B cell (primary cell): Measurements from ENCODE around the gene FAM111B. TPM values are rescaled to one million over a fixed set of nuclear protein-coding genes. Genes with fewer than 3 reads are reported as not detected.
"Not testable (repeated sequence)": the region's sequence is repeated elsewhere in the genome, so short reads cannot be mapped to it uniquely, and the experiment has no call there.

ENCODE experiments used
- ATAC-seq: fragments of 200-7000 bp; cut with Tn5 transposase; one replicate; pipeline ENCODE4 v1.10.0; 2021; ENCODE audit warnings: low read depth, mild to moderate bottlenecking, moderate number of reproducible peaks, moderate library complexity
- CTCF ChIA-PET: fragments of 350-600 bp; sonication (Branson Sonifier 250); formaldehyde crosslinking; loops from one replicate; lab custom pipeline; 2021; ENCODE audit warnings: antibody characterized with exemption, inconsistent platforms; lab: Charles Lee
- POLR2A ChIA-PET: fragments of 350-600 bp; sonication (Branson Sonifier 250); formaldehyde crosslinking; loops from one replicate; lab custom pipeline; 2021; ENCODE audit warnings: antibody characterized with exemption; lab: Charles Lee
- DNase-seq: peaks from one replicate; pipeline ENCODE4 v3.0.0; 2013
- H2AFZ ChIP-seq: 2 replicates; pipeline ENCODE4 v1.6.1; 2012; ENCODE audit warnings: mild to moderate bottlenecking, low read depth, low read length; ENCODE audit not compliant: insufficient read depth, poor library complexity, severe bottlenecking
- H3K27ac ChIP-seq, 2 donors: 1 replicate in 1 of 2; 2 replicates in 1 of 2; pipeline ENCODE4 v1.5.1; 2012 to 2013; ENCODE audit warnings: low read length in 2 of 2, mild to moderate bottlenecking in 2 of 2, moderate library complexity in 1 of 2
- H3K27me3 ChIP-seq, 4 experiments: fragments of 200-600 bp in 1 of 4; sonication (generic) in 1 of 4; replicated peaks in 1 of 4; 1 replicate in 2 of 4; 2 replicates in 2 of 4; pipeline versions ENCODE4 v1.6.1 to v1.7.0; 2013 to 2016; ENCODE audit warnings: low read length in 3 of 4, mild to moderate bottlenecking in 2 of 4, mixed read lengths in 1 of 4, moderate library complexity in 1 of 4; ENCODE audit not compliant: insufficient read depth in 4 of 4, control insufficient read depth in 3 of 4; ENCODE audit errors: control extremely low read depth in 1 of 4
- H3K36me3 ChIP-seq, 2 experiments: replicated peaks in 1 of 2; 1 replicate in 1 of 2; 2 replicates in 1 of 2; pipeline versions ENCODE4 v1.6.1 to v1.7.1; 2013; ENCODE audit warnings: low read length in 1 of 2; ENCODE audit not compliant: insufficient read depth in 2 of 2, control insufficient read depth in 1 of 2; ENCODE audit errors: control extremely low read depth in 1 of 2, extremely low read depth in 1 of 2
- H3K4me1 ChIP-seq, 2 donors: fragments of 200-600 bp in 1 of 2; sonication (generic) in 1 of 2; 1 replicate in 1 of 2; 2 replicates in 1 of 2; pipeline versions ENCODE4 v1.5.1 to v1.6.1; 2013 to 2017; ENCODE audit warnings: low read length in 2 of 2; ENCODE audit not compliant: control insufficient read depth in 2 of 2, insufficient read depth in 2 of 2
- H3K4me2 ChIP-seq: replicated peaks from 2 replicates; pipeline ENCODE3; 2012; ENCODE audit warnings: mild to moderate bottlenecking, low read depth, low read length; ENCODE audit not compliant: poor library complexity, severe bottlenecking
- H3K4me3 ChIP-seq, 5 experiments: fragments of 200-600 bp in 1 of 5; sonication (generic) in 1 of 5; 1 replicate in 3 of 5; 2 replicates in 2 of 5; pipeline versions ENCODE4 v1.5.1 to v1.7.0; 2011 to 2016; ENCODE audit warnings: low read length in 4 of 5, mild to moderate bottlenecking in 4 of 5, low read depth in 2 of 5, control low read depth in 1 of 5, moderate library complexity in 1 of 5; ENCODE audit not compliant: insufficient read depth in 1 of 5; ENCODE audit errors: control extremely low read depth in 1 of 5, extremely low read depth in 1 of 5
- H3K79me2 ChIP-seq: fragments of 200-600 bp; sonication (generic); one replicate; pipeline ENCODE4 v1.6.0; 2016; ENCODE audit warnings: low read length; ENCODE audit not compliant: control insufficient read depth, insufficient read depth
- H3K9ac ChIP-seq: fragments of 200-600 bp; sonication (generic); 2 replicates; pipeline ENCODE4 v1.6.1; 2017; ENCODE audit warnings: mild to moderate bottlenecking, low read length, moderate library complexity
- H3K9me3 ChIP-seq, 3 donors: one replicate each; pipeline versions ENCODE4 v1.6.1 to v1.7.1; 2013; ENCODE audit warnings: low read length in 2 of 3; ENCODE audit not compliant: control insufficient read depth in 2 of 3, insufficient read depth in 1 of 3; ENCODE audit errors: control extremely low read depth in 1 of 3
- H4K20me1 ChIP-seq: 2 replicates; pipeline ENCODE4 v1.6.0; 2012; ENCODE audit warnings: mild to moderate bottlenecking, low read length; ENCODE audit not compliant: insufficient read depth, control insufficient read depth, poor library complexity, severe bottlenecking
- H3K27ac Mint-ChIP-seq: one replicate; pipeline ENCODE4 v1.8.0; 2021; ENCODE audit warnings: mixed read lengths
- H3K27me3 Mint-ChIP-seq: one replicate; pipeline ENCODE4 v1.8.0; 2021; ENCODE audit warnings: mixed read lengths
- H3K4me1 Mint-ChIP-seq: one replicate; pipeline ENCODE4 v1.8.0; 2021; ENCODE audit warnings: mixed read lengths
- H3K4me3 Mint-ChIP-seq: one replicate; pipeline ENCODE4 v1.8.0; 2021; ENCODE audit warnings: mixed read lengths
- H3K9me3 Mint-ChIP-seq: one replicate; pipeline ENCODE4 v1.8.0; 2022; ENCODE audit warnings: mixed read lengths; ENCODE audit not compliant: insufficient read depth
- CTCF ChIP-seq: fragments of 200-600 bp; IDR thresholded peaks from one replicate; pipeline ENCODE4 v1.8.0; 2022; ENCODE audit warnings: antibody characterized with exemption, mild to moderate bottlenecking
- EZH2 ChIP-seq: IDR thresholded peaks from 2 replicates; pipeline ENCODE4 v1.6.1; 2012; ENCODE audit warnings: borderline replicate concordance, low read depth, mild to moderate bottlenecking, moderate library complexity, low read length; ENCODE audit not compliant: insufficient read depth, poor library complexity, severe bottlenecking
- WGBS: methylation state at CpG from one replicate; pipeline ENCODE4 v1.1.5; 2013; ENCODE audit warnings: missing lambda C conversion rate; ENCODE audit not compliant: insufficient coverage; 5-methylcytosine and 5-hydroxymethylcytosine counted together
- intact Hi-C: fragments of 100-400 bp; cut with micrococcal nuclease; formaldehyde crosslinking; loops from one replicate; pipeline ENCODE4 v1.10.0; 2022
- polyA plus RNA-seq: library from polyadenylated mRNA; depleted of rRNA; stranded (reverse); fragments of >200 nt; gene quantifications from 2 replicates; pipeline ENCODE4 v1.2.3, GENCODE V29; 2012
- total RNA-seq, 2 donors: library from RNA; stranded (reverse); fragments of 120-200 nt in 1 of 2; gene quantifications; 1 replicate in 1 of 2; 2 replicates in 1 of 2; pipeline versions ENCODE4 v1.2.3 to v1.2.4, GENCODE V29; 2013 to 2022

Gene FAM111B
- total and polyA plus RNA-seq, 2 donors (not counting 1 experiment from before 2014, with no cell fraction given) = 3.6 to 155 TPM

- Mint-ChIP-seq H3K27ac (peak overlapping the region; percentile 79), H3K4me1 (peaks cover 61% of the 10 kb centered on the region), H3K9me3 (peaks cover 4% of the 10 kb centered on the region), H3K4me3 (peak overlapping the region; percentile 73), H3K27me3 (no peaks in the 10 kb centered on the region)
- peak; percentile 45 for ATAC-seq
- TF ChIP-seq CTCF = no peak
- no peak for TF ChIP-seq EZH2
- CTCF ChIA-PET = interaction anchor here (0.7 to 3.5 kb wide), 7 partner anchors 10 to 57 kb away, joined by 3 to 21 read pairs (median 4); no protein-coding TSS in a partner anchor
- intact Hi-C loops = loop anchor here (2.0 kb wide), 1 partner anchor 16 kb away; no protein-coding TSS in a partner anchor
- peak; percentile 72 for DNase-seq
- Histone ChIP-seq H3K9me3 (peaks cover 0 to 16% (median 9%) of the 10 kb centered on the region in 3 donors), H3K79me2 (peaks cover 14% of the 10 kb centered on the region), H3K27ac (peak overlapping the region; percentile 70 to 80), H3K27me3 (no peaks in the 10 kb centered on the region), H3K4me1 (peaks cover 54 to 58% of the 10 kb centered on the region in 2 donors), H3K9ac (peak overlapping the region; percentile 24), H4K20me1 (no peaks in the 10 kb centered on the region), H3K4me2 (peak overlapping the region; percentile 68), H2AFZ (peak overlapping the region; percentile 34), H3K4me3 (peak overlapping the region in 2 of 5 experiments; percentile 20 to 45), H3K36me3 (no peaks in the 10 kb centered on the region)
- WGBS = no CpG with 5 or more reads among the region's 2 CpGs
- POLR2A ChIA-PET = interaction anchor here (1.0 to 2.0 kb wide), 2 partner anchors 17 to 20 kb away, joined by 5 to 8 read pairs; no protein-coding TSS in a partner anchor
Observed at GRCh38 chr11:59078435-59078834, 28.6 kb upstream of the FAM111B start.

GRCh38 chr11:59079086-59079485 lies 28.0 kb upstream of the FAM111B start:
- H3K36me3 ChIP-seq = no peaks in the 10 kb centered on the region
- H3K4me1 ChIP-seq = peaks cover 54 to 58% of the 10 kb centered on the region in 2 donors
- CTCF ChIA-PET = interaction anchor here (1.2 to 3.5 kb wide), 4 partner anchors 18 to 57 kb away, joined by 4 to 21 read pairs (median 8); no protein-coding TSS in a partner anchor
- peak overlapping the region; percentile 73 for H3K4me3 Mint-ChIP-seq
- H2AFZ ChIP-seq = peak overlapping the region; percentile 34
- H3K9me3 Mint-ChIP-seq = peaks cover 2% of the 10 kb centered on the region
- H3K9ac ChIP-seq = peak overlapping the region; percentile 24
- no peaks in the 10 kb centered on the region for H3K27me3 Mint-ChIP-seq
- peaks cover 0 to 16% (median 5%) of the 10 kb centered on the region in 3 donors for H3K9me3 ChIP-seq
- H3K27me3 ChIP-seq = no peaks in the 10 kb centered on the region
- intact Hi-C loops = loop anchor here (2.0 kb wide), 1 partner anchor 16 kb away; no protein-coding TSS in a partner anchor
- peak overlapping the region; percentile 70 to 80 for H3K27ac ChIP-seq
- H3K4me3 ChIP-seq = peak overlapping the region in 1 of 5 experiments; percentile 45
- 100% methylated on average over 1 of the region's 1 CpG for WGBS
- no peak for TF ChIP-seq EZH2
- TF ChIP-seq CTCF = no peak
- no peak for DNase-seq
- H4K20me1 ChIP-seq = no peaks in the 10 kb centered on the region
- H3K4me1 Mint-ChIP-seq = peaks cover 64% of the 10 kb centered on the region
- peaks cover 14% of the 10 kb centered on the region for H3K79me2 ChIP-seq
- H3K4me2 ChIP-seq = peak overlapping the region; percentile 68
- POLR2A ChIA-PET = interaction anchor here (1.0 to 2.0 kb wide), 2 partner anchors 17 to 21 kb away, joined by 5 to 8 read pairs; no protein-coding TSS in a partner anchor
- peak overlapping the region; percentile 79 for H3K27ac Mint-ChIP-seq
- ATAC-seq = no peak

GRCh38 chr11:59080421-59080820 lies 26.6 kb upstream of the FAM111B start:
- Histone ChIP-seq H3K79me2 (peaks cover 14% of the 10 kb centered on the region), H3K4me1 (peaks cover 54 to 58% of the 10 kb centered on the region in 2 donors), H3K9me3 (peaks cover 0 to 16% (median 0%) of the 10 kb centered on the region in 3 donors)
- H3K27ac ChIP-seq, H2AFZ ChIP-seq, H3K4me3 ChIP-seq, H3K9me3 Mint-ChIP-seq, H3K4me3 Mint-ChIP-seq, H3K4me2 ChIP-seq, H3K36me3 ChIP-seq, intact Hi-C loops, H3K9ac ChIP-seq, ATAC-seq, H3K27me3 ChIP-seq, H4K20me1 ChIP-seq, H3K27me3 Mint-ChIP-seq, DNase-seq: not testable (repeated sequence)
- WGBS = no CpG with 5 or more reads among the region's 2 CpGs
- Mint-ChIP-seq H3K4me1 (peaks cover 64% of the 10 kb centered on the region), H3K27ac (peak overlapping the region; percentile 37)
- ChIA-PET CTCF (interaction anchor here (1.2 to 1.4 kb wide), 2 partner anchors 27 to 55 kb away, joined by 3 to 4 read pairs; no protein-coding TSS in a partner anchor), POLR2A (interaction anchor here (0.7 kb wide), 1 partner anchor 26 kb away, joined by 3 read pairs; no protein-coding TSS in a partner anchor)
